Measurements from ENCODE around the gene SCMH1. TPM values are rescaled to one million over a fixed set of nuclear protein-coding genes. Genes with fewer than 3 reads are reported as not detected.
A peak's percentile ranks its signal among the peaks of the same experiment; 100 is the strongest.

SCMH1 gene
- total RNA-seq, 2 experiments from 2014 or later, result 47.0 to 47.7 TPM

GRCh38 chr1:41003640-41004220 lies 238.4 kb downstream of the SCMH1 start:
- Histone ChIP-seq H4K20me1 (ENCODE audit: insufficient read depth, low read length) (no peaks in the 10 kb centered on the region), H3K4me3 (ENCODE audit: low read depth, low read length, poor library complexity, severe bottlenecking) (no peak overlapping the region), H3K9me2 (ENCODE audit: insufficient read depth, low read length) (no peaks in the 10 kb centered on the region), H3K36me3 (ENCODE audit: insufficient read depth, low read length) (peaks cover 99% of the 10 kb centered on the region), H2AFZ (ENCODE audit: low read length) (no peak overlapping the region), H3K4me2 (ENCODE audit: low read length) (no peak overlapping the region), H3K4me1 (ENCODE audit: insufficient read depth, low read length, poor library complexity, severe bottlenecking) (no peaks in the 10 kb centered on the region), H3K27ac (ENCODE audit: low read depth, low read length, poor library complexity, severe bottlenecking) (no peak overlapping the region), H3K79me2 (ENCODE audit: insufficient read depth, low read depth, low read length) (no peaks in the 10 kb centered on the region), H3K9me3 (ENCODE audit: low read length) (no peaks in the 10 kb centered on the region)
- TF ChIP-seq CTCF (conservative IDR thresholded peaks at IDR 0.05; ENCODE audit: low read length) (peak; percentile 60), EZH2phosphoT487 (IDR thresholded peaks at IDR 0.05; ENCODE audit: borderline replicate concordance, low read depth, low read length) (no peak)
- ChIA-PET POLR2A (interaction anchor here (0.8 to 1.1 kb wide), 3 partner anchors 9 to 24 kb away, joined by 3 read pairs; partner anchors contain the start of gene CTPS1), CTCF (ENCODE audit: unreplicated experiment) (interaction anchor here (0.7 to 0.9 kb wide), 2 partner anchors 10 to 237 kb away, joined by 3 to 4 read pairs; no protein-coding TSS in a partner anchor)
- intact Hi-C loops (cut with micrococcal nuclease; ENCODE audit: unreplicated experiment), result loop anchor here (2.0 kb wide), 1 partner anchor 23 kb away; no protein-coding TSS in a partner anchor
- peak; percentile 48 for DNase-seq (ENCODE audit: low spot score)
- BruUV-seq (replicated peaks), result no TSS peak

GRCh38 chr1:41003127-41003639 lies 238.9 kb downstream of the SCMH1 start:
- H3K36me3 ChIP-seq (ENCODE audit: insufficient read depth, low read length), result peaks cover 99% of the 10 kb centered on the region
- H3K4me2 ChIP-seq (ENCODE audit: low read length), result no peak overlapping the region
- no peaks in the 10 kb centered on the region for H4K20me1 ChIP-seq (ENCODE audit: insufficient read depth, low read length)
- TF ChIP-seq CTCF (conservative IDR thresholded peaks at IDR 0.05; ENCODE audit: low read length) (no peak), EZH2phosphoT487 (IDR thresholded peaks at IDR 0.05; ENCODE audit: borderline replicate concordance, low read depth, low read length) (no peak)
- no peaks in the 10 kb centered on the region for H3K79me2 ChIP-seq (ENCODE audit: insufficient read depth, low read depth, low read length)
- intact Hi-C loops (cut with micrococcal nuclease; ENCODE audit: unreplicated experiment), result loop anchor here (2.0 kb wide), 1 partner anchor 22 kb away; no protein-coding TSS in a partner anchor
- H3K9me3 ChIP-seq (ENCODE audit: low read length), result no peaks in the 10 kb centered on the region
- no peak overlapping the region for H3K4me3 ChIP-seq (ENCODE audit: low read depth, low read length, poor library complexity, severe bottlenecking)
- DNase-seq (ENCODE audit: low spot score), result no peak
- H3K4me1 ChIP-seq (ENCODE audit: insufficient read depth, low read length, poor library complexity, severe bottlenecking), result no peaks in the 10 kb centered on the region
- CTCF ChIA-PET (ENCODE audit: unreplicated experiment), result interaction anchor here (0.7 to 0.9 kb wide), 2 partner anchors 10 to 238 kb away, joined by 3 to 4 read pairs; no protein-coding TSS in a partner anchor
- H3K9me2 ChIP-seq (ENCODE audit: insufficient read depth, low read length), result no peaks in the 10 kb centered on the region
- no peak overlapping the region for H2AFZ ChIP-seq (ENCODE audit: low read length)
- no TSS peak for BruUV-seq (replicated peaks)
- POLR2A ChIA-PET, result interaction anchor here (0.7 to 0.9 kb wide), 3 partner anchors 21 to 1155 kb away, joined by 3 read pairs; partner anchors contain the start of gene CTPS1
- no peak overlapping the region for H3K27ac ChIP-seq (ENCODE audit: low read depth, low read length, poor library complexity, severe bottlenecking)

- TF ChIP-seq CTCF (conservative IDR thresholded peaks at IDR 0.05; ENCODE audit: low read length), result no peak
- TF ChIP-seq EZH2phosphoT487 (IDR thresholded peaks at IDR 0.05; ENCODE audit: borderline replicate concordance, low read depth, low read length), result no peak
- Histone ChIP-seq H3K4me2 (ENCODE audit: low read length) (no peak overlapping the region), H3K4me1 (ENCODE audit: insufficient read depth, low read length, poor library complexity, severe bottlenecking) (no peaks in the 10 kb centered on the region), H4K20me1 (ENCODE audit: insufficient read depth, low read length) (no peaks in the 10 kb centered on the region), H3K4me3 (ENCODE audit: low read depth, low read length, poor library complexity, severe bottlenecking) (no peak overlapping the region), H2AFZ (ENCODE audit: low read length) (no peak overlapping the region), H3K36me3 (ENCODE audit: insufficient read depth, low read length) (peaks cover 99% of the 10 kb centered on the region), H3K9me2 (ENCODE audit: insufficient read depth, low read length) (no peaks in the 10 kb centered on the region), H3K9me3 (ENCODE audit: low read length) (no peaks in the 10 kb centered on the region), H3K27ac (ENCODE audit: low read depth, low read length, poor library complexity, severe bottlenecking) (no peak overlapping the region), H3K79me2 (ENCODE audit: insufficient read depth, low read depth, low read length) (0 out of 2 replicates have a peak, but pooled peaks cover 6% of the 10 kb centered on the region)
- ChIA-PET POLR2A (no interaction called here), CTCF (ENCODE audit: unreplicated experiment) (no interaction called here)
- BruUV-seq (replicated peaks), result no TSS peak
- DNase-seq (ENCODE audit: low spot score), result no peak
- intact Hi-C loops (cut with micrococcal nuclease; ENCODE audit: unreplicated experiment), result no loop called here
Observed at GRCh38 chr1:40998668-40999067, 243.4 kb downstream of the SCMH1 start.

Measured in OCI-LY7 (cell line).